Measurements from ENCODE around the gene MBD6. TPM values are rescaled to one million over a fixed set of nuclear protein-coding genes. Genes with fewer than 3 reads are reported as not detected.

The MBD6 gene
- total RNA-seq, 1 donor from 2014 or later, result 108 TPM

- Mint-ChIP-seq H3K27ac (ENCODE audit: unreplicated experiment) (peak overlapping the region; percentile 74), H3K4me3 (ENCODE audit: unreplicated experiment) (peak overlapping the region; percentile 97), H3K9me3 (ENCODE audit: unreplicated experiment) (peaks cover 12% of the 10 kb centered on the region), H3K36me3 (ENCODE audit: unreplicated experiment) (no peaks in the 10 kb centered on the region), H3K4me1 (ENCODE audit: low read depth, unreplicated experiment) (peaks cover 38% of the 10 kb centered on the region), H3K27me3 (ENCODE audit: unreplicated experiment) (peaks cover 24% of the 10 kb centered on the region)
- no peak for TF ChIP-seq CTCF (IDR thresholded peaks at IDR 0.05; ENCODE audit: partially characterized antibody, unreplicated experiment)
- no peak for DNase-seq
Observed at GRCh38 chr12:57552835-57553313, 30.2 kb downstream of the MBD6 start.

GRCh38 chr12:57553343-57554202, 30.9 kb downstream of the MBD6 start:
- peak overlapping the region; percentile 97 for H3K4me3 Mint-ChIP-seq (ENCODE audit: unreplicated experiment)
- H3K36me3 Mint-ChIP-seq (ENCODE audit: unreplicated experiment), result no peaks in the 10 kb centered on the region
- H3K4me1 Mint-ChIP-seq (ENCODE audit: low read depth, unreplicated experiment), result peaks cover 38% of the 10 kb centered on the region
- DNase-seq, result peak; percentile 84
- TF ChIP-seq CTCF (IDR thresholded peaks at IDR 0.05; ENCODE audit: partially characterized antibody, unreplicated experiment), result no peak
- H3K9me3 Mint-ChIP-seq (ENCODE audit: unreplicated experiment), result peaks cover 12% of the 10 kb centered on the region
- H3K27me3 Mint-ChIP-seq (ENCODE audit: unreplicated experiment), result peaks cover 24% of the 10 kb centered on the region
- H3K27ac Mint-ChIP-seq (ENCODE audit: unreplicated experiment), result peak overlapping the region; percentile 74

- no peak overlapping the region for H3K27ac Mint-ChIP-seq (ENCODE audit: unreplicated experiment)
- H3K4me3 Mint-ChIP-seq (ENCODE audit: unreplicated experiment), result peak overlapping the region; percentile 97
- no peaks in the 10 kb centered on the region for H3K36me3 Mint-ChIP-seq (ENCODE audit: unreplicated experiment)
- DNase-seq, result no peak
- TF ChIP-seq CTCF (IDR thresholded peaks at IDR 0.05; ENCODE audit: partially characterized antibody, unreplicated experiment), result no peak
- peaks cover 34% of the 10 kb centered on the region for H3K4me1 Mint-ChIP-seq (ENCODE audit: low read depth, unreplicated experiment)
- peaks cover 20% of the 10 kb centered on the region for H3K27me3 Mint-ChIP-seq (ENCODE audit: unreplicated experiment)
- peaks cover 12% of the 10 kb centered on the region for H3K9me3 Mint-ChIP-seq (ENCODE audit: unreplicated experiment)
Observed at GRCh38 chr12:57554453-57554852, 31.8 kb downstream of the MBD6 start.

GRCh38 chr12:57554897-57555296, 32.3 kb downstream of the MBD6 start:
- H3K4me1 Mint-ChIP-seq (ENCODE audit: low read depth, unreplicated experiment), result peaks cover 34% of the 10 kb centered on the region
- peak overlapping the region; percentile 17 for H3K27ac Mint-ChIP-seq (ENCODE audit: unreplicated experiment)
- TF ChIP-seq CTCF (IDR thresholded peaks at IDR 0.05; ENCODE audit: partially characterized antibody, unreplicated experiment), result no peak
- H3K36me3 Mint-ChIP-seq (ENCODE audit: unreplicated experiment), result no peaks in the 10 kb centered on the region
- peaks cover 19% of the 10 kb centered on the region for H3K27me3 Mint-ChIP-seq (ENCODE audit: unreplicated experiment)
- peaks cover 12% of the 10 kb centered on the region for H3K9me3 Mint-ChIP-seq (ENCODE audit: unreplicated experiment)
- DNase-seq, result no peak
- H3K4me3 Mint-ChIP-seq (ENCODE audit: unreplicated experiment), result peak overlapping the region; percentile 97

- TF ChIP-seq CTCF (IDR thresholded peaks at IDR 0.05; ENCODE audit: partially characterized antibody, unreplicated experiment), result no peak
- peaks cover 7% of the 10 kb centered on the region for H3K36me3 Mint-ChIP-seq (ENCODE audit: unreplicated experiment)
- H3K27ac Mint-ChIP-seq (ENCODE audit: unreplicated experiment), result no peak overlapping the region
- no peak for DNase-seq
- no peak overlapping the region for H3K4me3 Mint-ChIP-seq (ENCODE audit: unreplicated experiment)
- H3K9me3 Mint-ChIP-seq (ENCODE audit: unreplicated experiment), result peaks cover 5% of the 10 kb centered on the region
- H3K4me1 Mint-ChIP-seq (ENCODE audit: low read depth, unreplicated experiment), result peaks cover 20% of the 10 kb centered on the region
- H3K27me3 Mint-ChIP-seq (ENCODE audit: unreplicated experiment), result peaks cover 3% of the 10 kb centered on the region
Observed at GRCh38 chr12:57558864-57559263, 36.2 kb downstream of the MBD6 start.

All from glutamatergic neuron (in vitro differentiated cells).